GM12878 (cell line): ENCODE data around the gene SESN3. TPM values are rescaled to one million over a fixed set of nuclear protein-coding genes. Genes with fewer than 3 reads are reported as not detected.

Source experiments
- ATAC-seq: fragments of 200-7000 bp; cut with Tn5 transposase; 3 replicates; pipeline ENCODE4 v1.9.1; 2020; ENCODE audit warnings: mild to moderate bottlenecking, moderate library complexity
- BruUV-seq: library from RNA; stranded (reverse); fragments of 400-500 nt; replicated peaks from 2 replicates; lab custom pipeline; 2021; lab: Mats Ljungman, UMichigan
- CTCF ChIA-PET: fragments of 300-600 bp; sonication (Branson Sonifier 250); formaldehyde crosslinking; extraction: SDS; loops from one replicate; lab custom pipeline; 2021; ENCODE audit warnings: inconsistent platforms; lab: Yijun Ruan, JAX
- POLR2A ChIA-PET: fragments of 350-600 bp; formaldehyde crosslinking; extraction: SDS; loops from one replicate; lab custom pipeline; 2021; ENCODE audit warnings: inconsistent platforms; lab: Charles Lee
- RAD21 ChIA-PET: fragments of 300-600 bp; sonication (Branson Sonifier 250); formaldehyde crosslinking; loops from one replicate; lab custom pipeline; 2023; ENCODE audit warnings: antibody characterized with exemption; ENCODE audit not compliant: unreplicated experiment; lab: Charles Lee
- SMC1A ChIA-PET: fragments of 300-600 bp; sonication (Branson Sonifier 250); formaldehyde crosslinking; loops from one replicate; lab custom pipeline; 2023; ENCODE audit not compliant: unreplicated experiment, uncharacterized antibody; lab: Charles Lee
- DNase-seq: peaks from one replicate; pipeline ENCODE4 v3.0.0-alpha.2; 2011; ENCODE audit warnings: low read depth, low spot score
- FAIRE-seq: peaks from 3 replicates; lab custom pipeline; 2011; peaks lifted over from hg19 to GRCh38; lab: Jason Lieb, UNC
- H2AFZ ChIP-seq: 2 replicates; pipeline ENCODE4 v1.6.0; 2011; ENCODE audit warnings: low read depth, low read length, control low read depth; ENCODE audit not compliant: control insufficient read depth
- H3K27ac ChIP-seq: 2 replicates; pipeline ENCODE4 v1.5.1; 2011; ENCODE audit warnings: control low read depth; ENCODE audit not compliant: control insufficient read depth, insufficient read depth
- H3K27me3 ChIP-seq, 2 experiments: replicated peaks in 1 of 2; 2 replicates each; pipeline versions ENCODE4 v1.6.0 to v1.6.1; 2011; ENCODE audit warnings: low read length in 1 of 2; ENCODE audit not compliant: control insufficient read depth in 2 of 2, insufficient read depth in 2 of 2
- H3K36me3 ChIP-seq, 2 experiments: 2 replicates each; pipeline ENCODE4 v1.5.1; 2011; ENCODE audit warnings: low read length in 1 of 2; ENCODE audit not compliant: control insufficient read depth in 2 of 2, insufficient read depth in 2 of 2
- H3K4me1 ChIP-seq: 2 replicates; pipeline ENCODE4 v1.6.1; 2011; ENCODE audit warnings: mild to moderate bottlenecking, low read length, moderate library complexity, mixed read lengths; ENCODE audit not compliant: control insufficient read depth, insufficient read depth
- H3K4me2 ChIP-seq: 2 replicates; pipeline ENCODE4 v1.6.0; 2011; ENCODE audit warnings: control low read depth; ENCODE audit not compliant: control insufficient read depth, insufficient read depth
- H3K4me3 ChIP-seq: fragments of 200-600 bp; sonication (generic); 2 replicates; pipeline ENCODE4 v1.5.1; 2016
- H3K79me2 ChIP-seq: 2 replicates; pipeline ENCODE4 v1.6.0; 2011; ENCODE audit warnings: low read length; ENCODE audit not compliant: control insufficient read depth, insufficient read depth
- H3K9ac ChIP-seq: 2 replicates; pipeline ENCODE4 v1.8.0; 2011; ENCODE audit warnings: low read length, control low read depth, mixed read lengths; ENCODE audit not compliant: control insufficient read depth, insufficient read depth
- H3K9me3 ChIP-seq: replicated peaks from 3 replicates; pipeline ENCODE4 v1.5.1; 2011; ENCODE audit warnings: mild to moderate bottlenecking, low read length; ENCODE audit not compliant: control insufficient read depth, insufficient read depth
- H4K20me1 ChIP-seq: 2 replicates; pipeline ENCODE4 v1.6.0; 2011; ENCODE audit not compliant: control insufficient read depth, insufficient read depth
- CEBPB ChIP-seq, 2 experiments: fragments of 150-350 bp in 1 of 2; IDR thresholded peaks; 2 replicates each; pipeline ENCODE4 v1.6.1; 2012 to 2014; ENCODE audit warnings: low read depth in 2 of 2, low read length in 2 of 2, borderline replicate concordance in 1 of 2, inconsistent platforms in 1 of 2
- CREM ChIP-seq: IDR thresholded peaks from 2 replicates; pipeline ENCODE4 v1.6.1; 2014; ENCODE audit warnings: antibody characterized with exemption, low read depth
- MYB ChIP-seq: fragments of 150-350 bp; IDR thresholded peaks from 2 replicates; pipeline ENCODE4 v1.6.1; 2014; ENCODE audit warnings: mild to moderate bottlenecking, low read depth, low read length, borderline replicate concordance
- POU2F2 ChIP-seq: IDR thresholded peaks from 3 replicates; pipeline ENCODE4 v1.6.1; 2011; ENCODE audit warnings: low read depth, mild to moderate bottlenecking, low read length, borderline replicate concordance
- SUZ12 ChIP-seq: fragments of 200-600 bp; sonication (generic); IDR thresholded peaks from one replicate; pipeline ENCODE4 v1.6.1; 2018; ENCODE audit warnings: antibody characterized with exemption, mild to moderate bottlenecking; ENCODE audit not compliant: unreplicated experiment
- TARDBP ChIP-seq: IDR thresholded peaks from 2 replicates; pipeline ENCODE4 v1.6.1; 2016; ENCODE audit warnings: borderline replicate concordance
- TBL1XR1 ChIP-seq: IDR thresholded peaks from 2 replicates; pipeline ENCODE4 v1.6.1; 2012; ENCODE audit warnings: low read depth, low read length, improper control_type of control experiment
- WRNIP1 ChIP-seq: IDR thresholded peaks from 2 replicates; pipeline ENCODE4 v1.6.1; 2011; ENCODE audit warnings: low read depth, low read length, improper control_type of control experiment, borderline replicate concordance
- ZNF384 ChIP-seq: IDR thresholded peaks from 2 replicates; pipeline ENCODE4 v1.6.1; 2012; ENCODE audit warnings: low read depth, mild to moderate bottlenecking, low read length, improper control_type of control experiment, borderline replicate concordance
- WGBS: methylation state at CpG from one replicate; pipeline ENCODE4 v1.1.6; 2016; ENCODE audit warnings: low lambda C conversion rate; ENCODE audit not compliant: insufficient replicate concordance, insufficient coverage; ENCODE audit errors: missing lambda C conversion rate; 5-methylcytosine and 5-hydroxymethylcytosine counted together
- in situ Hi-C: fragments of 300-500 bp; cut with MboI; formaldehyde crosslinking; loops from 9 replicates; pipeline ENCODE4 v1.14.3; 2018; ENCODE audit warnings: mixed read lengths
- intact Hi-C: fragments of 100-400 bp; cut with micrococcal nuclease; formaldehyde crosslinking; loops from one replicate; pipeline ENCODE4 v1.14.2; 2022; ENCODE audit not compliant: unreplicated experiment
- polyA plus RNA-seq, 11 experiments: library from polyadenylated mRNA; depleted of rRNA in 4 of 11; unstranded in 6 of 11; stranded (reverse) in 5 of 11; fragments of >200 nt; fragmentation: Nextera tagmentation in 4 of 11; fragmentation: Illumina TruSeq in 1 of 11; extraction: Ambion mirVana in 4 of 11; extraction: Trizol in 1 of 11; gene quantifications; 1 replicate in 1 of 11; 2 replicates in 10 of 11; pipeline versions ENCODE4 v1.2.1 to v1.2.3, GENCODE V29; 2011 to 2016; ENCODE audit warnings: inconsistent platforms in 2 of 11, missing spikeins in 2 of 11, low read depth in 1 of 11
- total RNA-seq, 4 experiments: library from RNA; depleted of rRNA in 3 of 4; stranded (reverse); fragments of >200 nt in 3 of 4; fragmentation: Illumina TruSeq in 1 of 4; extraction: Trizol in 1 of 4; gene quantifications; 2 replicates each; pipeline versions ENCODE4 v1.2.1 to v1.2.3, GENCODE V29; 2013 to 2021
- TF ChIP-seq, protein P1 (sequence below): fragments of 450-650 bp; IDR thresholded peaks from 2 replicates; pipeline ENCODE4 v1.6.1; 2017; ENCODE audit warnings: antibody characterized with exemption, mild to moderate bottlenecking, moderate library complexity

SESN3 gene
- total and polyA plus RNA-seq, 10 of the 15 experiments (the other 5 are each of a cell fraction or from before 2014, with no cell fraction given) = 0.64 to 6.7 (median 3.0) TPM

DNA sequence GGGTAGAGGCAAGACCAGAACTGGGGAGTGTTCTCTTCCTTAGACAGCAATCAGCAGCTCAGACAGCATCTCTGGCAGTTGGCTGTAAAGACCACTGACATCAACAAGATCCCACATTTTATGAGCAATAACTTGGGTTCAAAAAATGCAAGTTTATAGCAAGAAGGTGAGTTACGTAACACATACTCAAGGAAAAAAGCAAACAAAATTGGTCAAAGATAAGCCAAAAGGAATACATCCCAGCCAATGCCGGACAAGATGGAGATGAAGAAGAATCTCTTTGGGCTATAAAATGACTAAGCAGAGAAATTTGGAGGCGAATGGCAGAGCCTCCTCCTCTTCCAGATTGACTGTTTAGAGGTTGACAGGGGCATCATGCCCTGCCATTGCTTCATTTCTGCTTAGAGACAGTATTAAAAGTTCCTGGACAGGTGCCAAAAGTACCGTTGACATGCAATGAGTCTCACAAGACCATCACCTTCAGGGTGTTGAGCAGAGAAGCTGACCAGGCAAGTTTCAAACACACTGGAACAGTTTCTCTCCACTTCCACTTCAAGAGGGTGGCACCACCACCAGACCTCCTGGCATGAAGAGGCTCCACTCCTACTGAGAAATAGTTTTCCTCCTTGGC lies 85.5 kb downstream of the SESN3 start:
- CTCF ChIA-PET = interaction anchor here (0.6 to 24.1 kb wide), 8 partner anchors 9 to 619 kb away, joined by 3 to 459 read pairs (median 3); partner anchors contain the start of gene SRSF8
- Histone ChIP-seq H3K4me3 (no peak overlapping the region), H3K9ac (no peak overlapping the region), H3K79me2 (no peaks in the 10 kb centered on the region), H3K27me3 (0 out of 4 replicates have a peak, but pooled peaks cover 0 to 2% of the 10 kb centered on the region in 2 experiments)
- DNase-seq = no peak
- intact Hi-C loops = no loop called here
- RAD21 ChIA-PET = interaction anchor here (1.4 to 3.2 kb wide), 2 partner anchors 75 to 522 kb away, joined by 5 to 11 read pairs; no protein-coding TSS in a partner anchor
- SMC1A ChIA-PET = interaction anchor here (0.7 to 12.5 kb wide), 5 partner anchors 43 to 634 kb away, joined by 3 to 158 read pairs (median 4); partner anchors contain the start of gene SRSF8
- 51% methylated on average over 4 of the region's 4 CpGs for WGBS
- TF ChIP-seq TBL1XR1 (no peak), WRNIP1 (no peak), CREM (no peak), TARDBP (no peak), ZNF384 (no peak), CEBPB (IDR thresholded peaks at IDR 0.05; ENCODE audit: borderline replicate concordance in 1 of 2, low read depth in 2 of 2, low read length in 2 of 2) (no peak), POU2F2 (no peak), MYB (no peak), SUZ12 (no peak)
- TF ChIP-seq, protein P1, sequence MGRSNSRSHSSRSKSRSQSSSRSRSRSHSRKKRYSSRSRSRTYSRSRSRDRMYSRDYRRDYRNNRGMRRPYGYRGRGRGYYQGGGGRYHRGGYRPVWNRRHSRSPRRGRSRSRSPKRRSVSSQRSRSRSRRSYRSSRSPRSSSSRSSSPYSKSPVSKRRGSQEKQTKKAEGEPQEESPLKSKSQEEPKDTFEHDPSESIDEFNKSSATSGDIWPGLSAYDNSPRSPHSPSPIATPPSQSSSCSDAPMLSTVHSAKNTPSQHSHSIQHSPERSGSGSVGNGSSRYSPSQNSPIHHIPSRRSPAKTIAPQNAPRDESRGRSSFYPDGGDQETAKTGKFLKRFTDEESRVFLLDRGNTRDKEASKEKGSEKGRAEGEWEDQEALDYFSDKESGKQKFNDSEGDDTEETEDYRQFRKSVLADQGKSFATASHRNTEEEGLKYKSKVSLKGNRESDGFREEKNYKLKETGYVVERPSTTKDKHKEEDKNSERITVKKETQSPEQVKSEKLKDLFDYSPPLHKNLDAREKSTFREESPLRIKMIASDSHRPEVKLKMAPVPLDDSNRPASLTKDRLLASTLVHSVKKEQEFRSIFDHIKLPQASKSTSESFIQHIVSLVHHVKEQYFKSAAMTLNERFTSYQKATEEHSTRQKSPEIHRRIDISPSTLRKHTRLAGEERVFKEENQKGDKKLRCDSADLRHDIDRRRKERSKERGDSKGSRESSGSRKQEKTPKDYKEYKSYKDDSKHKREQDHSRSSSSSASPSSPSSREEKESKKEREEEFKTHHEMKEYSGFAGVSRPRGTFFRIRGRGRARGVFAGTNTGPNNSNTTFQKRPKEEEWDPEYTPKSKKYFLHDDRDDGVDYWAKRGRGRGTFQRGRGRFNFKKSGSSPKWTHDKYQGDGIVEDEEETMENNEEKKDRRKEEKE = no peak
- TF ChIP-seq, all 136 proteins: peak for 0
- H3K27ac ChIP-seq = no peak overlapping the region
- POLR2A ChIA-PET = interaction anchor here (1.6 kb wide), 1 partner anchor 75 kb away, joined by 3 read pairs; no protein-coding TSS in a partner anchor
- H4K20me1 ChIP-seq = no peaks in the 10 kb centered on the region
- no peak overlapping the region for H3K4me2 ChIP-seq
- H3K36me3 ChIP-seq = no peaks in the 10 kb centered on the region
- ATAC-seq = no peak
- FAIRE-seq = no peak
- BruUV-seq = no TSS peak
- H3K9me3 ChIP-seq = no peaks in the 10 kb centered on the region
- in situ Hi-C loops = no loop called here
- no peak overlapping the region for H2AFZ ChIP-seq
- no peaks in the 10 kb centered on the region for H3K4me1 ChIP-seq
